ENCODE data around the gene AGMAT. TPM values are rescaled to one million over a fixed set of nuclear protein-coding genes. Genes with fewer than 3 reads are reported as not detected.
A peak's percentile ranks its signal among the peaks of the same experiment; 100 is the strongest.

The AGMAT gene
- total RNA-seq, 1 experiment from 2014 or later, result 2.0 TPM

- in situ Hi-C loops (cut with HindIII; ENCODE audit: low sequenced_read_pairs), result loop anchor here (25.0 kb wide), 1 partner anchor 162 kb away; the partner anchor contains the start of genes SLC25A34 and TMEM82
- DNase-seq (ENCODE audit: low spot score), result no peak
These were observed 9.2 kb downstream of the AGMAT start for GRCh38 chr1:15575549-15576150.

GRCh38 chr1:15574741-15575140, 10.1 kb downstream of the AGMAT start:
- peak; percentile 8 for DNase-seq (ENCODE audit: low spot score)
- in situ Hi-C loops (cut with HindIII; ENCODE audit: low sequenced_read_pairs), result loop anchor here (25.0 kb wide), 1 partner anchor 163 kb away; the partner anchor contains the start of genes SLC25A34 and TMEM82

GRCh38 chr1:15573477-15573876, 11.4 kb downstream of the AGMAT start:
- DNase-seq (ENCODE audit: low spot score), result no peak
- in situ Hi-C loops (cut with HindIII; ENCODE audit: low sequenced_read_pairs), result no loop called here

- no peak for DNase-seq (ENCODE audit: low spot score)
These were observed 13.6 kb downstream of the AGMAT start for GRCh38 chr1:15571266-15571665.

GRCh38 chr1:15570861-15571260, 14.0 kb downstream of the AGMAT start:
- DNase-seq (ENCODE audit: low spot score), result no peak
- in situ Hi-C loops (cut with HindIII; ENCODE audit: low sequenced_read_pairs), result no loop called here

More at GRCh38 chr1:15571266-15571665, 13.6 kb downstream of the AGMAT start:
- in situ Hi-C loops (cut with HindIII; ENCODE audit: low sequenced_read_pairs), result no loop called here

GRCh38 chr1:15568387-15569073, 16.3 kb downstream of the AGMAT start:
- no peak for DNase-seq (ENCODE audit: low spot score)
- in situ Hi-C loops (cut with HindIII; ENCODE audit: low sequenced_read_pairs), result no loop called here

GRCh38 chr1:15559189-15559810, 25.6 kb downstream of the AGMAT start:
- no peak for DNase-seq (ENCODE audit: low spot score)

GRCh38 chr1:15558516-15558915, 26.3 kb downstream of the AGMAT start:
- DNase-seq (ENCODE audit: low spot score), result no peak
- in situ Hi-C loops (cut with HindIII; ENCODE audit: low sequenced_read_pairs), result no loop called here

More at GRCh38 chr1:15559189-15559810, 25.6 kb downstream of the AGMAT start:
- in situ Hi-C loops (cut with HindIII; ENCODE audit: low sequenced_read_pairs), result no loop called here

GRCh38 chr1:15557594-15557993, 27.3 kb downstream of the AGMAT start:
- no peak for DNase-seq (ENCODE audit: low spot score)
- in situ Hi-C loops (cut with HindIII; ENCODE audit: low sequenced_read_pairs), result no loop called here

GRCh38 chr1:15557008-15557407, 27.8 kb downstream of the AGMAT start:
- DNase-seq (ENCODE audit: low spot score), result no peak
- in situ Hi-C loops (cut with HindIII; ENCODE audit: low sequenced_read_pairs), result no loop called here

- in situ Hi-C loops (cut with HindIII; ENCODE audit: low sequenced_read_pairs), result no loop called here
- DNase-seq (ENCODE audit: low spot score), result no peak
These were observed 34.3 kb downstream of the AGMAT start for GRCh38 chr1:15550573-15550972.

- in situ Hi-C loops (cut with HindIII; ENCODE audit: low sequenced_read_pairs), result no loop called here
- DNase-seq (ENCODE audit: low spot score), result no peak
These were observed 38.2 kb downstream of the AGMAT start for GRCh38 chr1:15546641-15547040.

GRCh38 chr1:15543589-15544568, 41.0 kb downstream of the AGMAT start:
- in situ Hi-C loops (cut with HindIII; ENCODE audit: low sequenced_read_pairs), result no loop called here
- no peak for DNase-seq (ENCODE audit: low spot score)

- in situ Hi-C loops (cut with HindIII; ENCODE audit: low sequenced_read_pairs), result no loop called here
These were observed 41.6 kb downstream of the AGMAT start for GRCh38 chr1:15543251-15543588.

GRCh38 chr1:15542388-15543250, 42.2 kb downstream of the AGMAT start:
- in situ Hi-C loops (cut with HindIII; ENCODE audit: low sequenced_read_pairs), result no loop called here
- DNase-seq (ENCODE audit: low spot score), result no peak

More at GRCh38 chr1:15543251-15543588, 41.6 kb downstream of the AGMAT start:
- no peak for DNase-seq (ENCODE audit: low spot score)

GRCh38 chr1:15541231-15541792, 43.5 kb downstream of the AGMAT start:
- in situ Hi-C loops (cut with HindIII; ENCODE audit: low sequenced_read_pairs), result no loop called here
- DNase-seq (ENCODE audit: low spot score), result no peak

- in situ Hi-C loops (cut with HindIII; ENCODE audit: low sequenced_read_pairs), result no loop called here
- DNase-seq (ENCODE audit: low spot score), result no peak
These were observed 44.7 kb downstream of the AGMAT start for GRCh38 chr1:15540186-15540585.

GRCh38 chr1:15538771-15539170, 46.1 kb downstream of the AGMAT start:
- in situ Hi-C loops (cut with HindIII; ENCODE audit: low sequenced_read_pairs), result no loop called here
- DNase-seq (ENCODE audit: low spot score), result no peak

Measured in G401 (cell line).